Effector memory CD8-positive, alpha-beta T cell (primary cell): ENCODE measurements around the gene OSBPL6.
"Not testable (repeated sequence)": the region's sequence is repeated elsewhere in the genome, so short reads cannot be mapped to it uniquely, and the experiment has no call there.

Source experiments
- ATAC-seq: fragments of 150-1000 bp; cut with Tn5 transposase; replicated peaks from 2 replicates; pipeline ENCODE4 v1.10.0; 2021; ENCODE audit warnings: mild to moderate bottlenecking, moderate library complexity
- DNase-seq, 3 experiments: peaks; one replicate each; pipeline ENCODE4 v3.0.0; 2021
- H3K27ac Mint-ChIP-seq, 2 donors: one replicate each; pipeline ENCODE4 v1.8.0; 2022; ENCODE audit warnings: mild to moderate bottlenecking in 2 of 2, mixed read lengths in 2 of 2, moderate library complexity in 2 of 2
- H3K27me3 Mint-ChIP-seq, 2 donors: one replicate each; pipeline ENCODE4 v1.8.0; 2022; ENCODE audit warnings: mixed read lengths in 2 of 2
- H3K36me3 Mint-ChIP-seq: one replicate; pipeline ENCODE4 v1.8.0; 2022; ENCODE audit warnings: mild to moderate bottlenecking, moderate library complexity, mixed read lengths; ENCODE audit not compliant: insufficient read depth
- H3K4me1 Mint-ChIP-seq, 2 donors: one replicate each; pipeline ENCODE4 v1.8.0; 2022; ENCODE audit warnings: low read depth in 2 of 2, mixed read lengths in 2 of 2
- H3K4me3 Mint-ChIP-seq, 2 donors: one replicate each; pipeline ENCODE4 v1.8.0; 2022; ENCODE audit warnings: mild to moderate bottlenecking in 2 of 2, mixed read lengths in 2 of 2, moderate library complexity in 2 of 2
- H3K9me3 Mint-ChIP-seq, 2 donors: one replicate each; pipeline ENCODE4 v1.8.0; 2022; ENCODE audit warnings: mixed read lengths in 2 of 2

Gene OSBPL6

DNA sequence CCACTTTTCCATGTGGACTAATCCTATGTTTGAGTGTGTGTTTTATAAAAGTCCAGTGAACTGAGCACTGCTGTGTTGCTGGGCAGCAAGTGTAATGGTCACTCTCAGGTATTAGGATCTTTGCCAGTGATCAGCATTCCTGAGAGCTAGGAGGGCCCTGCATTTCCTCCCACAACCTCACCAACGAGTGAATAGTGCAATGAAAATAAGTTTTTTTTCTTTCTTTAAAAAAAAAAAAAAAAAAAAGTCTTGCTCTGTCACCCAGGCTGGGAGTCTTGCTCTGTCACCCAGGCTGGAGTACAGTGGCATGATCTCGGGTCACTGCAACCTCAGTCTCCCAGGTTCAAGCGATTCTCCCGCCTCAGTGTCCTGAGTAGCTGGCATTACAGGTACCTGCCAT lies 6.5 kb upstream of the OSBPL6 start:
- H3K4me1 Mint-ChIP-seq, result peaks cover 0 to 3% of the 10 kb centered on the region in 2 donors
- ATAC-seq (no peak), DNase-seq (no peak)
- H3K4me3 Mint-ChIP-seq, result no peak overlapping the region
- peaks cover 34 to 59% of the 10 kb centered on the region in 2 donors for H3K27me3 Mint-ChIP-seq
- no peaks in the 10 kb centered on the region for H3K9me3 Mint-ChIP-seq
- no peak overlapping the region for H3K27ac Mint-ChIP-seq
- peaks cover 4% of the 10 kb centered on the region for H3K36me3 Mint-ChIP-seq

DNA sequence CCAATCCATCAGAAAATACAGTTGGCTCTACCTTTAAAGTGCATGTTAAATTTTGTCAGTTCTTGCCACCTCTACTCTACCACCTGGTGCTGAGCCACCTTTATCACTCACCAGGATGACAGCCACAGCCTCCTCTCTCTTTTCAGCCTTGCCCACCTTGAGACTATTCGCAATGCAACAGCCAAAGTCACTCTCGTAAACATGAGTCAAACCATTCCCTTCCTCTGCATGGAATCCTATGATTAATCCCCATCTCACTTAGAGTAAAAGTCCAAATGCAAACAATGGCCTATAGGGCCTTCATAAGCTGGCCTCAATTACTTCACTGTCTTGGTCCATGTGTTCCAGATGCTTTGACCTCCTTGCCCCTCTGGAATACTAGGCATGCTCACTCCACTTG lies 5.8 kb upstream of the OSBPL6 start:
- Mint-ChIP-seq H3K4me1 (peaks cover 1 to 3% of the 10 kb centered on the region in 2 donors), H3K27ac (no peak overlapping the region), H3K36me3 (peaks cover 4% of the 10 kb centered on the region), H3K27me3 (peaks cover 40 to 59% of the 10 kb centered on the region in 2 donors), H3K9me3 (no peaks in the 10 kb centered on the region), H3K4me3 (no peak overlapping the region)
- ATAC-seq (no peak), DNase-seq (no peak)

DNA sequence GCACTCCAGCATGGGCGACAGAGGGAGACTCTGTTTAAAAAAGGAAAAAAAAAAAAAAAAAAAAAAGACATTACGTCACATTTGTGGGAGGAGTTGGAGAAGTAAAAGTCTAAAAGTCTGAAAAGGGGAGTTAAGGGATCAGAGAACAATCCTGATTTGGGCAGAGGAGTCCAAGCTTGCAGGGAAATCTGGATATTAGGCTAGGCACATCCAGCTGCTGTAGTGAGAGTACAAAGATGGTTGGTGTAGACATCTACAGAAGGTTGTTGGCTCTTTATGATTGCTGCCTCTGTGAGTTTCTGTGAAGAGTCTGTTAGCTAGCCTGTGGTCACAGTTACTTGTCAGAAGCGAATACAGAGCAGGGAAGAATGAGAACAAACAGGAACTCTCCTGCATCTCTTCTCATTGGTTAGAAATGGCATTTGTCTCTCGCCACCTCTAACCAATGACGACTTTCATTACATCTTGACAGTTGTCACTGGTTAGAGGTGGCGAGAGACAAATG lies 3.3 kb upstream of the OSBPL6 start:
- DNase-seq (no peak), ATAC-seq (peak; percentile 24)
- Mint-ChIP-seq H3K9me3 (no peaks in the 10 kb centered on the region), H3K27ac (no peak overlapping the region), H3K4me3 (no peak overlapping the region), H3K4me1 (peaks cover 4 to 8% of the 10 kb centered on the region in 2 donors), H3K27me3 (peaks cover 30 to 56% of the 10 kb centered on the region in 2 donors), H3K36me3 (peaks cover 4% of the 10 kb centered on the region)

DNA sequence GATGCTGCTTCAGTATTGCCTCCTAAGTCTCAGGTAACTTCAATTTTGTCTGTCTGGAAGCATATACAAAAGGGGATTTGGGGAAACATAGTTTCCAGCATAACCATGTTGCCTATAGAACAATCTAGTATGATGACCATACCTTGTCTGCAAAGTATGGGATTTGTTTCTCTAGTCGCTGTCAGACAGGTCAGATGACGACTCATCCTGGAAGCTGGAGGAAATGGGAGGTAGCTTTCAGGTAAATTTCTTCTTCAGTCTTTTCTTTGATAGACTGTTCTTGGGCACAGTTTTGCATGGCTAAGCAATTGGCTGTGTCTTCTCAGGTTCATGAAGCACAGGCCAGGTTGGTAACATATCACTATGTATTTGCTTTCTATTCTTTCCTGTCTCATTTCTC lies 2.8 kb upstream of the OSBPL6 start:
- Mint-ChIP-seq H3K4me3 (no peak overlapping the region), H3K27me3 (peaks cover 30 to 60% of the 10 kb centered on the region in 2 donors), H3K4me1 (peaks cover 4 to 8% of the 10 kb centered on the region in 2 donors), H3K27ac (no peak overlapping the region), H3K9me3 (no peaks in the 10 kb centered on the region), H3K36me3 (peaks cover 4% of the 10 kb centered on the region)
- no peak for ATAC-seq
- no peak for DNase-seq

DNA sequence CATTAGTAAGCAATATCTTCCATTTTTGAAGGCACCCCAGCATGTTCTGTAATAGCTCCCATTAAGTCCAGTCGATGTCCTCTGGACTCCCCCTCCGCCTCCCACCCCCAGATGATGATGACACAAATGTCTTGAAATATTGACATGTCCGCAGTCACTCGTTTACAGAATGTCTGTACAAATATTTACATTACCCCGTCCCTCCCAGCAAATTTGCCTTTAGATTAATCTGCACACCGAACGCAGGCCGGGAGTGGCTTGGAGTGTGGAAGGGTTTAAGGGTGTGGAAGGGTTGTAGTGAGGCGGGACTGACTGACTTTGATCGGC lies 853 bp upstream of the OSBPL6 start:
- H3K4me3 Mint-ChIP-seq, result peak overlapping the region; percentile 65 to 74
- no peaks in the 10 kb centered on the region for H3K9me3 Mint-ChIP-seq
- DNase-seq, result no peak
- peaks cover 4% of the 10 kb centered on the region for H3K36me3 Mint-ChIP-seq
- H3K27ac Mint-ChIP-seq, result no peak overlapping the region
- no peak for ATAC-seq
- peaks cover 4 to 8% of the 10 kb centered on the region in 2 donors for H3K4me1 Mint-ChIP-seq
- peaks cover 43 to 74% of the 10 kb centered on the region in 2 donors for H3K27me3 Mint-ChIP-seq

DNA sequence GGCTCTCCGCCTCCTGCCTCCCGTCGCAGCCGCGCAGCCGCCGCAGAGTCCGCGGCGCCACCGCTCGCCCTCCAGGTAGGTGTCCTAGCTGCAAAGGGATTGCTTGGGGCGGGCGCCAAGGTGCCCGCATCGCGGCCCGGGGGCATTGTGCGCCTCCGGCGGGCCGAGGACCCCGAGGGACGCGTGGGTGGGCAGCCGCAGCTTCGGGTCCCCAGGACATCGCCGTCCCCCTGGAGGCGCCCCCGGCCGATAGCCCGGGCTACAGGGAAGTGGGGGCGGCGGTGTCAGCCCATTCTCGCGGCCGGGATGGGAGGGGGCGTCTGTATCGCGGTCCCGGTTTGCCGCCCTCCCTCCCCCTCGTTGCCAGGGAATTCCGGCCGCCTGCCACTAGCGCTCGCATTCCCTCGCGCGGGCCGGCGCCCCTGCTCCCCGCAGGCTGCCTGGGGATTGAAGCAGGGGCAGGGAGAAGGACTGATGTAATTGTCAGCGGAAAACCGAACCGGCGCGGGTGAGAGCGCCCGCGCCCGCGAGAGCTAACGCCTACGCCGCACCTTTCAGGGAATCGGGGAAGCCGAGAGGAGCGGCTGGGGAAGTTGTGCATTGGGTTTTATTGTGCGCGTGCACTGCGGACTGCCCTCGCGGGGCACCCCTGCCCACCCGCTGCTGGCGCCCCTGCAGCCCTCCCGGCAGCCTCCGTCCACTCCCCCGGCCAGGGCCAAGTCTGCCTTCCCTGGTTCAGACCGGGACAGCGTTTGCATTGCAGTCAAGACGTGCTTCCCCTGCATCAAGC lies 483 bp downstream of the OSBPL6 start:
- H3K36me3 Mint-ChIP-seq, result peaks cover 4% of the 10 kb centered on the region
- DNase-seq (no peak), ATAC-seq (peak; percentile 6)
- H3K9me3 Mint-ChIP-seq, result no peaks in the 10 kb centered on the region
- H3K4me1 Mint-ChIP-seq, result peaks cover 4 to 8% of the 10 kb centered on the region in 2 donors
- peak overlapping the region; percentile 71 to 74 for H3K4me3 Mint-ChIP-seq
- H3K27ac Mint-ChIP-seq, result no peak overlapping the region
- peaks cover 50 to 75% of the 10 kb centered on the region in 2 donors for H3K27me3 Mint-ChIP-seq

DNA sequence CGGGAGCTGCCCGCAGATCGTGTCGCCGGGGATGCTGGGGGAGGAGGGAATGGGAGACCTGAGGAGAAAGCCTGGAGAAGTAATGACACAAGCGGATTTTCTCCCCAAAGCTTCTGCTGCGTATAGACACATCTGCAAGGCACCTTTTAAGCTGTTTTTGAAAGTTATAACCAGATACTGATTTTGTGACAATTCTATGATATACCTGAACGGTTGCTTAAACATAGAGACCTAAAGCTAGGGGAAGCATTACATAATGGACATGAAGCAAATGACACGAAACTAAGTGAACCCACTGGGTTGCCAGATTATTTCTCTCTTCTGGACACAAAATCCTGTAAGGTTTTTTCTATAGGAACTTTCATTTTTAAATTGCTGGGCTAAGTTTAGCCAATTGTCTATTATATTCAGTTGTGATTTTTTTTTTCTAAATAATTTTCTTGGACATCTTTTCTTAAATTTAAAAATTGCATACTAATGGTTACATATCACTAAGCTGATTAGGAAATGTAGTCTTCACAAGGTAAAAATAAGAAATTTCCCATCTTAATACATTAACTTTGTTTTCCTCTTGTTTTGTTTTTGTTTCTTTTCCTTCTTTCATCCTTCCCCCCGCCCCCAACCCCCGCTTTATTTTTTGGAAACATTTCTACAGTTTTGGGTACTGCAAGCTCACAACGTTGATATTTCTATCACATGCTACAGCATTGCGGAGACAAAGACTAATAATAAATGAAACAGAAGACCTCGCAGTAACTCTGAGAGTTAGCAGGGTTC lies 1.3 kb downstream of the OSBPL6 start:
- Mint-ChIP-seq H3K4me3 (peak overlapping the region; percentile 71 to 74), H3K36me3 (peaks cover 2% of the 10 kb centered on the region), H3K27ac (no peak overlapping the region), H3K9me3 (no peaks in the 10 kb centered on the region), H3K27me3 (peaks cover 50 to 75% of the 10 kb centered on the region in 2 donors), H3K4me1 (peaks cover 4 to 8% of the 10 kb centered on the region in 2 donors)
- no peak for DNase-seq
- no peak for ATAC-seq

DNA sequence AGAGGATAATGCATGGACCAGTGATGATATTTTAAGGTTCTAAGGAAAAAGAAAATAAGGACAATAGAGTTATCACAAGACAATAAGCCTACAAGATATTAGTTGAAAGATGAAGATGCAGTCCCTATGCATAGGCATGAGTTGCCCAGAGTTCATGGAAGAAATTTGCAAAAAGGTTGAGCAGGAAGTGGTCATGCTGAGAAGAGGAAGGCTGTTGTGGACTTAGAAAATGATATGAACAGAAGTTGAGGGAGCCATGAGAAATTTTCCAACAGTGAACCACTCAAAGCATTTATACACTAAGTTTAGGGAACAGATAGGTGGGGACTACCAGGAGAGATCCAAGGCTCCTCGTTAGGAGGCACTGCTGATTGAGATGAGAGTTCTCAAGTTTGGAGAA lies 3.5 kb downstream of the OSBPL6 start:
- Mint-ChIP-seq H3K4me3 (no peak overlapping the region), H3K4me1 (peaks cover 4 to 5% of the 10 kb centered on the region in 2 donors), H3K36me3 (no peaks in the 10 kb centered on the region), H3K9me3 (no peaks in the 10 kb centered on the region), H3K27ac (no peak overlapping the region), H3K27me3 (peaks cover 42 to 57% of the 10 kb centered on the region in 2 donors)
- DNase-seq (no peak), ATAC-seq (no peak)

DNA sequence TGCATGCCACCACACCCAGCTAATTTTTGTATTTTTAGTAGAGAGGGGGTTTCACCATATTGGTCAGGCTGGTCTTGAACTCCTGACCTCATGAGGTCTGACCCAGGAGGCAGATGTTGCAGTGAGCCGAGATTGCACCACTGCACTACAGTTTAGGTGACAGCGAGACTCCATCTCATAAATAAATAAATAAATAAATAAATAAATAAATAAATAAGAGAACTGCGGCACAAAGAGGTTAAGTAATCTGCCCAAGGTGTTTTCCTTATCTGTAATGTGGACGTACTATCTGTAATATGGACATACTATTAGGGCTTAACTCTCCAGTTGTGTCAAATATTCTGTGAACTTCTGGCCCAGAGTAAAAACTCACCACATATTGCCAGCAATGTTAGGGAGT lies 4.1 kb downstream of the OSBPL6 start:
- not testable (repeated sequence) for H3K9me3 Mint-ChIP-seq, H3K4me1 Mint-ChIP-seq, DNase-seq, ATAC-seq, H3K27ac Mint-ChIP-seq, H3K36me3 Mint-ChIP-seq, H3K4me3 Mint-ChIP-seq
- H3K27me3 Mint-ChIP-seq, result peaks cover 35 to 54% of the 10 kb centered on the region in 2 donors

DNA sequence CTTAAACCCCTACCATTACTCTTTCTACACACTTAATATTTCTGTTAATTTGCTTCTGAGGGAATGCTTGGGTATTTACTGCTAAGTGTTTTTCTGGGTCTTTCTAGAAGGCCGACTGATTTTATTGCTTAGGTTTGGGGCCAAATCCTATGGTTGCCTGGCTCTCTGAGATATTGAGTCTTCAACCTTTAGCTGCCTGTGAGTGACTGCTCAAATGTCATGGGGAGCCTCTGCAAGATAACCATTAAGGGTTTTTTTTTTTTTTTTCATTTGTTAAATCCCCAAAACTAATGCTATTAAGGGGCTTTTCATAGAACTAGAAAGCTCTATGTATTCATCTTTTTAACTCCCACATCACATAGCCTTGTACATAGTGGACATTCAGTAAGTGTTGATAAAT lies 5.0 kb downstream of the OSBPL6 start:
- ATAC-seq (no peak), DNase-seq (no peak)
- Mint-ChIP-seq H3K4me1 (peaks cover 0 to 3% of the 10 kb centered on the region in 2 donors), H3K27ac (no peak overlapping the region), H3K27me3 (peaks cover 37 to 60% of the 10 kb centered on the region in 2 donors), H3K4me3 (no peak overlapping the region), H3K9me3 (no peaks in the 10 kb centered on the region), H3K36me3 (no peaks in the 10 kb centered on the region)

DNA sequence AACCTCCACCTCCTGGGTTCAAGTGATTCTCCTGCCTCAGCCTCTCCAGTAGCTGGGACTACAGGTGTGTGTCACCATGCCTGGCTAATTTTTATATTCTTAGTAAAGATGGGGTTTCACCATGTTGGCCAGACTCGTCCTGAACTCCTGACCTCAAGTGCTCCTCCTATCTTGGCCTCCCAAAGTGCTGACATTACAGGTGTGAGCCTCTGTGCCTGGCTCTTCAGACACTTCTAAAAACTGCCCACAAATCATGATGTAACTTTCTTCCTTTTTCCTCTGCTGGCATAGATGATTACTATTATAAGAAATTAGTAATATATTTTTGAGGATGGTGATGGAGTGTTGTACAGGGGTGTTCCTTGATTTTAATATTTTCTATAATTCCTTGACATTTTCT lies 6.0 kb downstream of the OSBPL6 start:
- peaks cover 0 to under 1% of the 10 kb centered on the region in 2 donors for H3K4me1 Mint-ChIP-seq
- ATAC-seq, result no peak
- no peak overlapping the region for H3K4me3 Mint-ChIP-seq
- peaks cover 44 to 64% of the 10 kb centered on the region in 2 donors for H3K27me3 Mint-ChIP-seq
- H3K27ac Mint-ChIP-seq, result no peak overlapping the region
- no peak for DNase-seq
- no peaks in the 10 kb centered on the region for H3K9me3 Mint-ChIP-seq
- H3K36me3 Mint-ChIP-seq, result no peaks in the 10 kb centered on the region

DNA sequence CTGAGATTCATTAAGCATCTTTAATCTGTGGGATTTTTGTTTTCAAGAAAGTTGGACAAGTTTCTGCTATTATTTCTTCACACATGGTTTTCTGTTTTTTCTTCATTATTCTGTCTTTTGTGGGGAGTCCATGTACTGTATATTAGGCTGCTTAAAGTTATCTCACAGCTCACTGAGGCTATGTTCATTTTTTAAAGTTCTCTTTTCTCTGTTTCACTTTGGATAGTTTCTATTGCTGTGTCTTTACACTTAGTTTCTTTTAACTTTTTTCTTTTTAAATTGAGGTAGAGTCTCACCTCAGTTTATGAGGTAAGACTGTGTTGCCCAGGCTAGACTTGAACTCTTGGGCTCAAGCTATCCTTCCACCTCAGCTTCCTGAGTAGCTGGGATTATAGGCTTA lies 8.6 kb downstream of the OSBPL6 start:
- H3K27me3 Mint-ChIP-seq, result peaks cover 31 to 48% of the 10 kb centered on the region in 2 donors
- no peak overlapping the region for H3K27ac Mint-ChIP-seq
- DNase-seq, result no peak

DNA sequence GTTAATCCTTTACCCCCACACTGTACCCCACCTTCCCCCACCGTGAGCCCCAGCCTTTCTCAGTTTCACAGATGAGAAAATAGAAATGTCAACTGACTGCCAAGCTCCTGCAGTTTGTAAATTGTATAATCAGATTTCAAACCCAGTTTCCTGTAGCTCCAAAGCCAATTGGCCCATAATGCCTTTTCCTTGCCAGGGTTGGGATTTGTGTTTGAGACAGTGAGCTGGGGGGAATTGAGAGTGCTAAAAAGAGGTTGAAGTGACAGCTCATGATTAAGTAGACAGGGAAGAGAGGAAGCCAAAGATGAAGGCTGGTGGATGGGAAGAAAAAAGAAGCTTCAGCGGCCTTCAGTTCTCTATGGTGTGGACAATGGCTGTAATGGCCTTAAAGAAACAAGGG lies 10.7 kb downstream of the OSBPL6 start:
- no peaks in the 10 kb centered on the region for H3K9me3 Mint-ChIP-seq
- H3K4me3 Mint-ChIP-seq, result no peak overlapping the region
- DNase-seq (no peak), ATAC-seq (no peak)
- no peaks in the 10 kb centered on the region for H3K36me3 Mint-ChIP-seq
- no peak overlapping the region for H3K27ac Mint-ChIP-seq
- no peaks in the 10 kb centered on the region for H3K4me1 Mint-ChIP-seq
- peaks cover 29 to 46% of the 10 kb centered on the region in 2 donors for H3K27me3 Mint-ChIP-seq

More for the DNA sequence above, 8.6 kb downstream of the OSBPL6 start:
- ATAC-seq, result no peak
- Mint-ChIP-seq H3K4me3 (no peak overlapping the region), H3K4me1 (no peaks in the 10 kb centered on the region), H3K36me3 (no peaks in the 10 kb centered on the region), H3K9me3 (no peaks in the 10 kb centered on the region)
